GM11168 (cell line): Measurements from ENCODE around the gene FOXG1.

Source experiments
- in situ Hi-C: fragments of 300-500 bp; cut with MboI; formaldehyde crosslinking; loops from one replicate; pipeline ENCODE4 v1.12.0; 2022; ENCODE audit warnings: low sequenced_read_pairs; ENCODE audit not compliant: unreplicated experiment

FOXG1 gene

GRCh38 chr14:28773861-28774691, 7.5 kb downstream of the FOXG1 start:
- in situ Hi-C loops = loop anchor here (25.0 kb wide), 2 partner anchors 438 to 763 kb away; no protein-coding TSS in a partner anchor

- in situ Hi-C loops = loop anchor here (25.0 kb wide), 2 partner anchors 437 to 762 kb away; no protein-coding TSS in a partner anchor
Measured at GRCh38 chr14:28774764-28775735, 8.5 kb downstream of the FOXG1 start.

- in situ Hi-C loops = no loop called here
Measured at GRCh38 chr14:28776482-28777266, 10.1 kb downstream of the FOXG1 start.

- in situ Hi-C loops = no loop called here
Measured at GRCh38 chr14:28777471-28778137, 11.0 kb downstream of the FOXG1 start.

DNA sequence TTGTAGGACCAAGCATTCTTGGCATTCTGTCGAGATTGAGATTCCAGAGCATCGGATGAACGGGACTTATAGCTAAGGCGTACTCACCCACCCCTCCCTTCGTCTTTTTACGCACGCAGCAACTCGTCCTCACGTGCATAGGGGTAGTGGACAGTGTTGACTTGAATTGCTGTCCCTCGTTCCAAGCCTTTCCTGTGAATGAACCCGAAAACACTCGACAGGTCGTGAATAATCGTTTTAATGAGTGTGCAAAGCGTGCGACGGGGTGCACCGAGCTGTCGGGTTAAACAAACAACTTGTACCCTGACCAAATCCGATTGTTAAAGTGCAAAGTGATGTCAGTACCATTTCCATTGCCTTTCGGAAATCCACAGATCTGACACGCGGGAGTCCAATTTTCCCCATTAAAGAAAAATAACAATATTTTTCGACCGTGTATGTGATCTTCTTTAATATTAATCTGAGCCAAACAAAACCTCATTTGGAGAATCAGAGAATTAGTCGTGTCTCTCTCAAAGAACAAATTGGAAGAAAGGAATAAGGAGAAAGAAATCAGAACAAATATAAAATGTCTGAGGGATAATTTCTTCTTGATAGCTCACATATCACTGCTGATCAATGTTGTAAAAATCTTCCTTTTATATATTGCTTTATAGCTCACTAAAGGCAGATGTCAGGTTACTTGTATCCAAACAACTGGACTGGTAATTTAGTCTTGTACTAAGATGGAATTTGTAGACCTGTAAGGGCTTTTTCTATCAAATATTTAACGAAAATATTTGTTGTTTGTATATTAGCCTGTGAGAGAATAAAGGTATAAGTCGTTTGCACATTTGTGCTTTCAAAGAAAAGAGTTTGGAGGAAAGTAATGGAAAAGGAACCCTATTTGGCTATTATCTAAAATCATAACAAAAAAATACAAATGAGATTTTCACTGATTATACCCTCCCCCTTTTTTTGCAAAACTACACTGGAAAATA, 11.8 kb downstream of the FOXG1 start:
- in situ Hi-C loops = no loop called here

DNA sequence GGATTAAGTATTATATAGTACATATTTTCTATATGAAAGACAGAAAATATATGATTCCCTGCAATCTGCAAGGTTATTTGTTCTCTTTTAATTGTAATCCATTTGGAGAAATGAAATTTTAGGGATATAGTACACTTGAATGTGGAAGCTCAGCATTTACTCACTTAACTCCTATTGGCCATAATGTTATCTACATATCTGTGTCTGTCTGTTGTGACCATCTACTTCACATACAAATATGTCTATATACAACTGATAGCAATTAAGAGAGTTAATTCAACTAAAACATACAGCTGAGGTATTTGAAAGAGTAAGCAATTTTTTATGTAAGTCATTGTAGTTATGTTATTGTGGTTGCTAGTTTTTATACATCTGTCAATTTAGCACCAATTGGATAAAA, 12.9 kb downstream of the FOXG1 start:
- in situ Hi-C loops = no loop called here

DNA sequence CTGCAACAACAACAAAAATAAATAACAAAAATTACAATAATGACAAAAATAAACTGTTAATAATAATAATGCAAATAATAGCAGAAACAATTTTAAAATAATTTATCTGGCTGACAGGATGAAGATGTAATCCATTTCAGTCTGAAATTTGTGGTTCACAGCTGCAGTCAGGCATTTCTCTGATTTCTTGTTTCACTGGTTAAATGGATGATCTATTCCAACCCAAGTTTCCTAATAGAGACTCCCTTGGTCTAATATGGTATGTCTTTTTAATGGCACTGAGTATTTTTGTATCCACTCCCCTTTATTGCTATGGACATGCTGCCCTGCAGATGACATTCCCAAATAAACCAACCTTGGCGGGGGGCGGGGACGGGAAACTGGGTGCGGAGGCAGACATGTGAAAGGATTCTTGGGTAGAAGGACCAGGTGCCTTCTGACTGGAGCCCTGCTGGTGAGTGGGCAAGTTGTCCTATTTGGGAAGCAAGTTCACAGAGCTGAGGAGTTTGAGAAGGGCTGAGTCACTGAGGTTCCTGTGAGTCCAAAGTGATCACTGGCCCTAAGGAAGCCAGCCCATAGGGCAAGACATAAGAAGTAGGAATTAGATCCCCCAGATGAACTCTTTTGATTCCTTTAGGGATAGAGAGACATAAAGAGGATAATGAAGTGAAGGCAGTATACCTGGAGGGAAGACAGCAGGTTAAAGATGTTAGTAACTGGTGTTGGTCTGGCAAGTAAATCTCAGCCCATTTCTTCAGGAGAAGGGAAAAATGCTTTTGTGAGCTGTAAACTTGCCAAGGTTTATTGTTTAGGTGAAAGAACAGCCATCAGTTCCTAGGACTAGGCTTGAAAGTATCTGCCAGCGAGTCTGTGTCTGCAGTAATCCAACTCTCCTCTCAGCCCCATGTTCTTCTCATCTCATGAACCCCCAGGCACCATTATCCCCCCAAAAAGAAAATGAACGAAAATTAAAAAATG, 14.5 kb downstream of the FOXG1 start:
- in situ Hi-C loops = no loop called here

DNA sequence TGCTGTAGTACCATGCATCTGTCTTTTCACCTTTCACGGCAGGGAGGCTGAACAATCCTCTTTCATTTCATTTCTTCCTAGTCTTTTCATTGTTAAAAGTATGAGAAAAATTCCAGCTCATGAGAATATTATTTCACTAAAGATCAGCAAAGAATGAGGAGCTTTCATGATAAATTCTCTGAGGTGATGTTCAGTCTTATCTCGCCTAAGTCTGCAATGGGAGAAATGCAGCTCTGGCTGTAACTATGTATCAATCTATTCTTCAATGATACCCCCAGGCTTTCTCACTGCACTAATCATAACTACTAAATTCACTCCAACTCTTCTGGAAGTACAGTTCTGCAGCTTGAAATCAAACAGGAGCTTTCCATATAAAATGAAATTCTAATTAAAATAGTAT, 15.7 kb downstream of the FOXG1 start:
- in situ Hi-C loops = no loop called here

GRCh38 chr14:28783664-28784063, 17.1 kb downstream of the FOXG1 start:
- in situ Hi-C loops = no loop called here

DNA sequence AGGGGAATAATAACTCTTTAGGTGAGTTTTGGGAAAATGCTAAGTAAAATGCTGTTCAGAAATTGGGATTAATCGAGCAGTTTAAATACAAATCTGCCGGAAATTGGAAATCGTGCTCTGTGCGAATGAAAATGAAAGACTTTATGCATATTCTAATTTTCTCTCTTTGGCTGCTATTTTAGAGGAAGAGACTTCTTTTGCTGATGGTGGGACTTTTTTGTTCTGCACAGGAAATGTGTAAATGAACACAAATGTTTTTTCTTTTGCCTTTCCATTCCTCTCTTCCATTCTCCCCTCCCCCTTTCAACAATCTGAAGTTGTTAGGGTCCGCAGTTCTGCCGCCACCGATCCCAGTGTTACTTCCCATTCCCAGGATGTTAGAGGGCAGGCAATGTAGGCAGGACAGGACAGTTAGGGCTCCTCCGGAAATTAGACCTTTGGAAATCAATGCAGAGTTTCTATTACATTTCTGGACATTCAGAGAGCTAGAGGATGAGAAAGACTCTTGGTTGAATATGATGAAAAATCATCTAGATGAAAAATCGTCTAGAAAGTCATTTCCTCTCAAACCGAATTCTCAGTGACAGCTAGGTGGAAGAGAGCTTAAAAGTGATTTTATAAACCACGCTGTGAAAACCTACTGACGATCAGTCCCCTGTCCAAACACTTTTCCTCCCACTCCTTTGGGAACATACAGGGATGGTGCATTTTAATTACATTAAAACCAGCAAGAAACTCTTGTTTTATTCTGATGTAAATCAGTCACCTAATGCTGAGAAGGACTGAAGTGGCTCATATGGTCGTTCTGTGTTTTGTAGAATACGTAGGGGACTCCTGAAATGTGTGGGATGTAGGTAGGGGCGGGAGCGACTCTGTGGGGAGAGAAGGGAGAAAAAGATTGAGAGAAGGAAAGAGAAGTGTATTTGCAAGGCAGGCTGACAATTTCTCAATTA, 17.8 kb downstream of the FOXG1 start:
- in situ Hi-C loops = no loop called here

GRCh38 chr14:28785096-28785952, 18.7 kb downstream of the FOXG1 start:
- in situ Hi-C loops = no loop called here

DNA sequence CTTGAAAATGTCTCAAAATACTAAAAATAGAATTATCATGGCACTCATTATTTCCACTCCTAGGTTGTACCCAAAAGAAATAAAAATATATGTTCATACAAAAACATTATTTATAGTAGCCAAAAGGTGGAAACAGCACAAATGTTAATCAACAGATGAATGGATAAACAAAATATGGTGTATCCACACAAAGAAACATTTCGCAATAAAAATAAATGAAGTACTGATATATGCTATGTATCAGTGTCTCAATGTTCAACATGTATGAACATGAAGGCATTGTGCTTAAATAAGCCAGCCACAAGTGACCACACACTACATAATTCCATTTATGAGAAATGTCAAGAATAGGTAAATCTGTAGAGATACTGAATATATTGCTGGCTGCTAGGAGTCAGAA, 40.9 kb downstream of the FOXG1 start:
- in situ Hi-C loops = no loop called here

DNA sequence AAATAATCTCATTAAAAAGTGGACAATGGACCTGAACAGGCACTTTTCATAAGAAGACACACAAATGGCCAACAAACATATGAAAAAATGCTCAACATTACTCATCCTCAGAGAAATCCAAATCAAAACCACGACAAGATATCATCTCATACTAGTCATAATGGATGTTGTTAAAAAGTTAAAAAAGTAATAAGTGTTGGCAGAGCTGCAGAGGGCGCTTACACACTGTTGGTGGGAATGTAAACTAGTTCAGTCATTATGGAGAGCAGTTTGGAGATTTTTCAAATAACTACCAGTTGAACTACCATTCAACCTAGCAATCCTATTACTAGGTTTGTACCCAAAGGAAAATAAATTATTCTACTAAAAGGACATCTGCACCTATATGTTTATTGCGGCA, 47.2 kb downstream of the FOXG1 start:
- in situ Hi-C loops = no loop called here
